Naive thymus-derived CD8-positive, alpha-beta T cell (primary cell): ENCODE results near the gene LAMA2. TPM values are rescaled to one million over a fixed set of nuclear protein-coding genes. Genes with fewer than 3 reads are reported as not detected.

Experiments
- ATAC-seq, 2 donors: fragments of 150-1000 bp; cut with Tn5 transposase in 1 of 2; sonication (Bioruptor Pico), chemical (Tn5 transposase) in 1 of 2; 1 replicate in 1 of 2; 2 replicates in 1 of 2; pipeline ENCODE4 v1.10.0; 2021; ENCODE audit warnings: mild to moderate bottlenecking in 2 of 2, moderate library complexity in 2 of 2
- POLR2A ChIA-PET: fragments of 350-600 bp; sonication (Branson Sonifier 250); formaldehyde crosslinking; loops from one replicate; lab custom pipeline; 2021; ENCODE audit warnings: antibody characterized with exemption; lab: Charles Lee
- DNase-seq, 10 donors: peaks; one replicate each; pipeline versions ENCODE4 v3.0.0 to v3.0.0-alpha.2; 2020 to 2022
- H3K27ac Mint-ChIP-seq, 10 donors: one replicate each; pipeline ENCODE4 v1.8.0; 2020 to 2022; ENCODE audit warnings: mild to moderate bottlenecking in 10 of 10, mixed read lengths in 10 of 10, moderate library complexity in 4 of 10, inconsistent platforms in 1 of 10
- H3K27me3 Mint-ChIP-seq, 5 donors: one replicate each; pipeline ENCODE4 v1.8.0; 2021 to 2022; ENCODE audit warnings: mixed read lengths in 5 of 5
- H3K36me3 Mint-ChIP-seq, 3 donors: one replicate each; pipeline ENCODE4 v1.8.0; 2020 to 2022; ENCODE audit warnings: mixed read lengths in 3 of 3, mild to moderate bottlenecking in 2 of 3, inconsistent platforms in 1 of 3
- H3K4me1 Mint-ChIP-seq, 4 donors: one replicate each; pipeline ENCODE4 v1.8.0; 2021 to 2022; ENCODE audit warnings: mixed read lengths in 4 of 4
- H3K4me3 Mint-ChIP-seq, 10 donors: one replicate each; pipeline ENCODE4 v1.8.0; 2020 to 2022; ENCODE audit warnings: mild to moderate bottlenecking in 10 of 10, mixed read lengths in 10 of 10, moderate library complexity in 6 of 10, inconsistent platforms in 1 of 10
- H3K9me3 Mint-ChIP-seq, 9 donors: one replicate each; pipeline ENCODE4 v1.8.0; 2020 to 2022; ENCODE audit warnings: mixed read lengths in 9 of 9, mild to moderate bottlenecking in 3 of 9, inconsistent platforms in 1 of 9, moderate library complexity in 1 of 9
- polyA plus RNA-seq, 3 donors: library from polyadenylated mRNA; unstranded; fragments of 300-500 nt; fragmentation: Illumina TruSeq; gene quantifications; one replicate each; pipeline ENCODE4 v1.2.3, GENCODE V29; 2021
- total RNA-seq, 8 experiments: library from RNA in 2 of 8; stranded (reverse) in 2 of 8; gene quantifications; one replicate each; pipeline ENCODE4 v1.2.3 and lab custom pipeline; 2021 to 2026

LAMA2 gene
- total and polyA plus RNA-seq, 5 experiments from 2014 or later = not detected

- Mint-ChIP-seq H3K9me3 (no peaks in the 10 kb centered on the region), H3K27ac (no peak overlapping the region), H3K36me3 (no peaks in the 10 kb centered on the region), H3K4me3 (no peak overlapping the region), H3K27me3 (peaks cover 6 to 29% (median 10%) of the 10 kb centered on the region in 5 donors), H3K4me1 (no peaks in the 10 kb centered on the region)
- DNase-seq = no peak
- no peak for ATAC-seq
- POLR2A ChIA-PET = no interaction called here
Observed at GRCh38 chr6:129105793-129106192, 222.9 kb downstream of the LAMA2 start.

GRCh38 chr6:129108337-129108736, 225.4 kb downstream of the LAMA2 start:
- H3K36me3 Mint-ChIP-seq = no peaks in the 10 kb centered on the region
- no peaks in the 10 kb centered on the region for H3K4me1 Mint-ChIP-seq
- no peaks in the 10 kb centered on the region for H3K9me3 Mint-ChIP-seq
- DNase-seq = no peak
- POLR2A ChIA-PET = no interaction called here
- H3K4me3 Mint-ChIP-seq = no peak overlapping the region
- H3K27me3 Mint-ChIP-seq = peaks cover 6 to 43% (median 13%) of the 10 kb centered on the region in 5 donors
- ATAC-seq = no peak
- H3K27ac Mint-ChIP-seq = no peak overlapping the region

DNA sequence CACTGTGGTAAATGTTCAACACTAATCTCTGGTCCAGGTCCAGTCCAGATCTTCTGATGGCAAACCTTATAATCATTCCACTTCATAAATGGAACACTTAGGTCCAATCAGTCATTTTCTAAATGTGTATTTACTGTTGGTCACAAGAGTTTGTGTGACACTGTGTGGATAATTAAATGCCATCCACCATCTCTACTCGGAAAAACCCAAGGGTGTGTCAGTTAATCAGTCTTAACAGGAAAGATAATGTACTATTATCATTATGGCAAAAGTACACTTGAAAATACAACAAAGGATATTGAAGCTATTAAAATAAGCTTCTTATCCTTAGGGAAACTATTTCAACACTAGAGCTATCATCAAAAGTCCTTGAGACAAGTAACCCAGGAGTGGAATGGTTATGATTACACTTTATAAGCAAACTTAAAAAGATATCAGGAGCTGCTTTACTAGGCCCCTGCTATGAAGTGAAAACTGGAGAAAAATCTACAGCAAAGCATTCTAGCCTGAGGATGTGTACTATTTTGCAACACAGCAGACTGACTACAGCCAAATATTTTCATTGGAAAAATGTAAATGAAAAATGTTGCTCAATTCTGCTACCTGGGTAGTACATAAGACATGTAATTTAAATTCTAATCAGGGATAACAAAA, 227.9 kb downstream of the LAMA2 start:
- no peak overlapping the region for H3K27ac Mint-ChIP-seq
- peaks cover 2 to 36% (median 10%) of the 10 kb centered on the region in 5 donors for H3K27me3 Mint-ChIP-seq
- ATAC-seq (no peak), DNase-seq (no peak)
- H3K36me3 Mint-ChIP-seq = no peaks in the 10 kb centered on the region
- POLR2A ChIA-PET = no interaction called here
- H3K4me3 Mint-ChIP-seq = no peak overlapping the region
- no peaks in the 10 kb centered on the region for H3K4me1 Mint-ChIP-seq
- H3K9me3 Mint-ChIP-seq = no peaks in the 10 kb centered on the region

DNA sequence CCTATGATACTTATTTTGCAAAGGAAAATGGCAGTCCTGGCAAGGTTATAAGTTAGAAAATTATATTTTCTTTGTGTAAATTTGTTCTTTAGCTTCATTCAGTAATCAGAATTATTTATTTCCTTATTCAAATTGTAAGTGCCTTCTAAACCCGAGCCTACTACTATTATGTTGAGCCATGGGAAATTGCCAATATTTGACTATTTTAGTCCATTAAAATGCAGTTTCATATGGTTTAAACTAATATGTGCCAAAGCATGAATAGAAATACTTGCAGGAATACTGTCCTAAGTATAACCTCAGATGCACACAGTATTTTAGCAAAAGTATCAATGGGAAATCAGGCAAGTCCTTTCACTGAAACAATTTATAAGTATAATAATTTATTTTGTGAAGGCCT, 228.4 kb downstream of the LAMA2 start:
- H3K9me3 Mint-ChIP-seq = no peaks in the 10 kb centered on the region
- H3K4me3 Mint-ChIP-seq = no peak overlapping the region
- DNase-seq (no peak), ATAC-seq (no peak)
- POLR2A ChIA-PET = no interaction called here
- no peaks in the 10 kb centered on the region for H3K36me3 Mint-ChIP-seq
- H3K4me1 Mint-ChIP-seq = no peaks in the 10 kb centered on the region
- H3K27ac Mint-ChIP-seq = no peak overlapping the region
- peaks cover 2 to 36% (median 10%) of the 10 kb centered on the region in 5 donors for H3K27me3 Mint-ChIP-seq

DNA sequence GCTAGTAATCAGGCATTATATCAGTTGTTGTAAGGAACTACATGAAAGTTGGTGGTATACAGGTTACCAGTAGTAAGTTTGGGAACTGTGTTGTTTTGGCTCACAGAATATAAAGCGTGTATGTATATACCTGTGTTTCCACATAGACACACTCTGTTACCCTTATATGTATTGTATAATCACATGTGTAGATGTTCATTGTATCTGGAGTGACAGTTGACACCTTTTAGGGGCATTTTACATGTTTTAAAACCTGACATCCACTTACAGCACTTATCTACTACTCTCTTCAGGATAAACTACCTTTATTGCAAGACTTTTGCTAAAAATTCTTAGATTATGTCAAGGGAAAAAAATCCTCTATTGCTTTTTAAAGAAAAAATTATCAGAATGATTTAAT, 228.9 kb downstream of the LAMA2 start:
- POLR2A ChIA-PET = no interaction called here
- no peaks in the 10 kb centered on the region for H3K36me3 Mint-ChIP-seq
- ATAC-seq = no peak

GRCh38 chr6:129112591-129112990, 229.7 kb downstream of the LAMA2 start:
- DNase-seq = no peak
- POLR2A ChIA-PET = no interaction called here
- Mint-ChIP-seq H3K4me1 (no peaks in the 10 kb centered on the region), H3K27me3 (peaks cover 0 to 24% (median 4%) of the 10 kb centered on the region in 5 donors), H3K27ac (no peak overlapping the region), H3K9me3 (no peaks in the 10 kb centered on the region), H3K4me3 (no peak overlapping the region), H3K36me3 (no peaks in the 10 kb centered on the region)
- ATAC-seq = no peak

More for the DNA sequence above, 228.9 kb downstream of the LAMA2 start:
- Mint-ChIP-seq H3K9me3 (no peaks in the 10 kb centered on the region), H3K4me1 (no peaks in the 10 kb centered on the region), H3K4me3 (no peak overlapping the region), H3K27me3 (peaks cover 2 to 32% (median 9%) of the 10 kb centered on the region in 5 donors), H3K27ac (no peak overlapping the region)
- DNase-seq = no peak

DNA sequence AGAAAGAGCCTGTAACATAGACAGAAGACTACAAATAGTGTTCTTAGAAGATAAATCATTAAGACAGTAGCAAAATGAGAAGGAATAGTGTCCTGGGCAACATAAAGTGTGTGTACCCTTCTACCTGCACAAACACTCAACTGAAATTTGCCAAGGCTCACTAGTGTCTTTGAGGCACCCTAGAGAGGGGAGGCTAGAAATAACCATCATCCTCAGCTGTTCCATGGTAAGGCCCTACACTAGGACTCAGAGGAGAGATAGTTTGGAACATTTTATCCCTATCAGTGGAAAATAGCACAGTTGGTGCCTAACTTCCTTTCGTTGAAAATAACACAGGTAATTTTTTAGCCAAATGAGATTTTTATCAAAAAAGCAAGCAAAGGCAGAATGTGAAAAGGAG, 230.7 kb downstream of the LAMA2 start:
- no peak for ATAC-seq
- no peaks in the 10 kb centered on the region for H3K9me3 Mint-ChIP-seq
- no peak for DNase-seq
- H3K4me3 Mint-ChIP-seq = no peak overlapping the region
- no peaks in the 10 kb centered on the region for H3K4me1 Mint-ChIP-seq
- H3K36me3 Mint-ChIP-seq = no peaks in the 10 kb centered on the region
- POLR2A ChIA-PET = no interaction called here
- peaks cover 0 to 22% (median 4%) of the 10 kb centered on the region in 5 donors for H3K27me3 Mint-ChIP-seq
- H3K27ac Mint-ChIP-seq = no peak overlapping the region

DNA sequence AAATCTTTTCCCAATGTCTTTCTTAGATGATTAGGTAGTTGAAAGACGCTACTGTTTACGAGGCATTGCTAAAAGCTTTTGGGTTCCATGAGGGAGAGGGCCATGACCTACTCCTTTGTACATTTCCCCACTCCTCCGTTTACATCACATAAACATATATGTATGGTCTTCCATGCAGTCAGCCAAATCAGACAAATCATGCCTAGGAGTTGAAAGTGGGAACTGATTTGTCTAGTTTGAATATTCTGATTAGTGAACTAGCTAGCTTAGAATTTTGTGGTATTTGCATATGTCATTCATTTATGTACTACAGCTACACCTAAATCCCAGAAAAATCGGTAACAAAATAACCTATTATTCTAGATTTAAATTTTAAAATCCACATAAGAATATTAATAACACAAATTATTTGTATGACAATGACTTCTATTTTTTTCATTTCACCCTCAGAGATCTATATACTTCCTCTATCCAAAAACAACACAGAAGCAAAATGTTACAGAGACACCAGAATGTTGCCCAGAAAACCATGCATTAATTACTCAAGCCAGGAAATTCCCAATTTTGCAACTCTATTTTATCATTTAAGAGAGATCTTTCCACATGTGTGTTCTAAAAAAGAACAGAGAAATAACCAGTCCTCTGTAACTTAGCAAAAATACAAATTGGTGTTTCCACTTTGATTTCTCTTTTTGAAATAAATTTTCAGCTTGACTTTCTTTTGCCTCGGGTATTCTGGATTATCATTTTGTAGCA, 231.9 kb downstream of the LAMA2 start:
- Mint-ChIP-seq H3K4me3 (no peak overlapping the region), H3K27me3 (peaks cover 0 to 15% (median 4%) of the 10 kb centered on the region in 5 donors), H3K9me3 (no peaks in the 10 kb centered on the region), H3K27ac (no peak overlapping the region), H3K36me3 (no peaks in the 10 kb centered on the region), H3K4me1 (no peaks in the 10 kb centered on the region)
- ATAC-seq = no peak
- DNase-seq = no peak
- POLR2A ChIA-PET = no interaction called here

DNA sequence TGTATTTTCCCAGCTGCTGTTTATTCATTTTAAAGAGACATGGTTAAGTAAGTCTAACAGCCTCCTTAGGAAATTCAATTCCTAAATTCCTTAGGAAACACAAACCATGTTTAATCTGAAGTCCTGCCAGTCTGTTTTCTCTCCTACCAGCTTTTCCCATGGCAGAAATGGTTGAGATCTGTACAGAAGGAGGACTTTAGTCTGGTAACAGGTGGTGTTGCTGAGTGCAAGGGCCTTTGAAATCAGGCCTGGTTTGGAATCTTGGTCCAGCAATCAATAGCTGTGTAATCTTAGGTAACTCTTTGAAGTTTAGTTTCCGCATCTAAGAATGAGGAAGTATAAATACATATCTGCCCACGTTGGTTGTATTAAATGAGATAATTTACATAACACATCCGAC, 232.5 kb downstream of the LAMA2 start:
- H3K4me3 Mint-ChIP-seq = no peak overlapping the region
- ATAC-seq (no peak), DNase-seq (no peak)
- H3K27ac Mint-ChIP-seq = no peak overlapping the region
- no peaks in the 10 kb centered on the region for H3K4me1 Mint-ChIP-seq
- POLR2A ChIA-PET = no interaction called here
- no peaks in the 10 kb centered on the region for H3K36me3 Mint-ChIP-seq
- H3K27me3 Mint-ChIP-seq = peaks cover 0 to 15% (median 4%) of the 10 kb centered on the region in 5 donors
- no peaks in the 10 kb centered on the region for H3K9me3 Mint-ChIP-seq

- POLR2A ChIA-PET = no interaction called here
- no peak overlapping the region for H3K4me3 Mint-ChIP-seq
- H3K4me1 Mint-ChIP-seq = no peaks in the 10 kb centered on the region
- H3K27ac Mint-ChIP-seq = no peak overlapping the region
- no peak for DNase-seq
- no peak for ATAC-seq
- no peaks in the 10 kb centered on the region for H3K9me3 Mint-ChIP-seq
- H3K27me3 Mint-ChIP-seq = peaks cover 0 to 12% (median 3%) of the 10 kb centered on the region in 5 donors
- no peaks in the 10 kb centered on the region for H3K36me3 Mint-ChIP-seq
Observed at GRCh38 chr6:129117355-129117754, 234.4 kb downstream of the LAMA2 start.

GRCh38 chr6:129120856-129121638, 238.1 kb downstream of the LAMA2 start:
- Mint-ChIP-seq H3K4me3 (no peak overlapping the region), H3K27ac (no peak overlapping the region), H3K9me3 (no peaks in the 10 kb centered on the region), H3K27me3 (peaks cover 0 to 11% (median 0%) of the 10 kb centered on the region in 5 donors), H3K4me1 (peaks cover 0 to 2% (median 0%) of the 10 kb centered on the region in 4 donors), H3K36me3 (no peaks in the 10 kb centered on the region)
- POLR2A ChIA-PET = no interaction called here
- ATAC-seq (no peak), DNase-seq (no peak)

- Mint-ChIP-seq H3K4me3 (no peak overlapping the region), H3K4me1 (peaks cover 0 to 2% (median 0%) of the 10 kb centered on the region in 4 donors), H3K9me3 (peaks cover 0 to 2% (median 0%) of the 10 kb centered on the region in 9 donors), H3K27ac (no peak overlapping the region), H3K27me3 (peaks cover 0 to 11% (median 2%) of the 10 kb centered on the region in 5 donors), H3K36me3 (no peaks in the 10 kb centered on the region)
- DNase-seq = no peak
- POLR2A ChIA-PET = no interaction called here
- no peak for ATAC-seq
Observed at GRCh38 chr6:129124347-129124746, 241.4 kb downstream of the LAMA2 start.

DNA sequence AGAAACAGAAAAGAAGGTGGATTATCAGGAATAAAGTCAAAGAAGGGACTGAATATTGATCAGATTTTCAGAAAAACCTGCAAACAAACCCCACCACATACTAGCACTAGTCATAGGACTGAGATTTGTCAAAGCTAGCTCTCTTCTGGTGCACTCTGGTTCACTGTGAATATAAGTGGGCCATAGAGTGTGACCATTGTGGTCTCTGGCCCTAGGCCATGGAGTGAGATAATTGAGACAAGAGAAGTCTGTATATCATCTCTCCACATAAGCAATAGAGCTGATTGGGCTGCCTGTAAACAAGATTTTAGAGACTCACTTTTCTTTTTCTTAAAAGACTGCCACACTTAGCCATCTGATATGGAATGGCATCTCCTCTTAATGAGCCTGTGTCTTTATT, 247.2 kb downstream of the LAMA2 start:
- no peak overlapping the region for H3K27ac Mint-ChIP-seq
- H3K4me3 Mint-ChIP-seq = no peak overlapping the region
- H3K36me3 Mint-ChIP-seq = no peaks in the 10 kb centered on the region
- POLR2A ChIA-PET = no interaction called here
- H3K9me3 Mint-ChIP-seq = peaks cover 0 to 2% (median 0%) of the 10 kb centered on the region in 9 donors
- no peaks in the 10 kb centered on the region for H3K4me1 Mint-ChIP-seq
- DNase-seq = no peak
- peaks cover 3 to 18% (median 12%) of the 10 kb centered on the region in 5 donors for H3K27me3 Mint-ChIP-seq
- no peak for ATAC-seq
